ENCODE measurements around the gene CEP85L. TPM values are rescaled to one million over a fixed set of nuclear protein-coding genes. Genes with fewer than 3 reads are reported as not detected.

The CEP85L gene
- total and polyA plus RNA-seq, 2 of the 13 experiments (the other 11 are each of a cell fraction or from before 2014, with no cell fraction given) = 0.44 to 1.7 TPM

GRCh38 chr6:118469468-118469867, 181.9 kb downstream of the CEP85L start (continued):
- TF ChIP-seq SAFB2 (CRISPR knock-in tag; IDR thresholded peaks at IDR 0.05; ENCODE audit: borderline replicate concordance, low read depth) = no peak
- peak; percentile 20; the same call in 1 of the 2 replicates for TF ChIP-seq PHF21A (CRISPR knock-in tag; IDR thresholded peaks at IDR 0.05)
- no peak for TF ChIP-seq MXD3 (CRISPR knock-in tag; IDR thresholded peaks at IDR 0.05)
- no peak for TF ChIP-seq ZNF557 (CRISPR knock-in tag; IDR thresholded peaks at IDR 0.05)
- TF ChIP-seq ZSCAN22 (CRISPR knock-in tag; IDR thresholded peaks at IDR 0.05) = no peak
- no peak for TF ChIP-seq PRDM10 (CRISPR knock-in tag; IDR thresholded peaks at IDR 0.05; ENCODE audit: low read depth)
- TF ChIP-seq MTF1 (CRISPR knock-in tag; IDR thresholded peaks at IDR 0.05) = no peak
- TF ChIP-seq ZNF773 (CRISPR knock-in tag; IDR thresholded peaks at IDR 0.05; ENCODE audit: borderline replicate concordance) = no peak
- no peak for TF ChIP-seq ZNF292 (CRISPR knock-in tag; IDR thresholded peaks at IDR 0.05; ENCODE audit: borderline replicate concordance, low read depth)
- TF ChIP-seq ZFP36L1 (CRISPR knock-in tag; IDR thresholded peaks at IDR 0.05) = no peak
- no peak for TF ChIP-seq ZBTB1 (CRISPR knock-in tag; IDR thresholded peaks at IDR 0.05; ENCODE audit: borderline replicate concordance)
- TF ChIP-seq ZNF609 (CRISPR knock-in tag; IDR thresholded peaks at IDR 0.05; ENCODE audit: borderline replicate concordance) = no peak
- no peak for TF ChIP-seq NFATC3 (CRISPR knock-in tag; IDR thresholded peaks at IDR 0.05)
- TF ChIP-seq FOSL2 (CRISPR knock-in tag; IDR thresholded peaks at IDR 0.05) = peak; percentile 97
- no peak for TF ChIP-seq RFX1 (IDR thresholded peaks at IDR 0.05)
- TF ChIP-seq TBX3 (IDR thresholded peaks at IDR 0.05; ENCODE audit: borderline replicate concordance) = peak; percentile 4; the same call in 1 of the 2 replicates
- TF ChIP-seq NR2F6 (IDR thresholded peaks at IDR 0.05) = peak; percentile 65
- TF ChIP-seq NR2F6 (CRISPR knock-in tag; IDR thresholded peaks at IDR 0.05) = peak; percentile 76
- no peak for TF ChIP-seq GPN1 (CRISPR knock-in tag; IDR thresholded peaks at IDR 0.05; ENCODE audit: borderline replicate concordance)
- no peak for TF ChIP-seq THYN1 (CRISPR knock-in tag; IDR thresholded peaks at IDR 0.05; ENCODE audit: borderline replicate concordance, low read depth)
- TF ChIP-seq ZNF639 (CRISPR knock-in tag; conservative IDR thresholded peaks at IDR 0.05) = no peak
- TF ChIP-seq CENPBD1 (CRISPR knock-in tag; IDR thresholded peaks at IDR 0.05; ENCODE audit: borderline replicate concordance, low read depth) = no peak

Measured in HepG2 (cell line).